Stomach (tissue), 9 donors: ENCODE data around the gene PRKCG. TPM values are rescaled to one million over a fixed set of nuclear protein-coding genes. Genes with fewer than 3 reads are reported as not detected.
A peak's percentile ranks its signal among the peaks of the same experiment; 100 is the strongest.

ENCODE experiments used
- DNase-seq, 2 donors: peaks; one replicate each; pipeline versions ENCODE4 v3.0.0 to v3.0.0-alpha.2; 2013 to 2019
- H3K27ac ChIP-seq, 5 donors: fragments of 200-600 bp in 4 of 5; sonication (generic) in 4 of 5; one replicate each; pipeline ENCODE4 v1.5.1; 2013 to 2019; ENCODE audit warnings: mild to moderate bottlenecking in 1 of 5, moderate library complexity in 1 of 5
- H3K27me3 ChIP-seq, 3 donors: fragments of 200-600 bp; sonication (generic); one replicate each; pipeline ENCODE4 v1.5.1; 2017 to 2019; ENCODE audit warnings: mixed run types in 1 of 3
- H3K36me3 ChIP-seq, 4 donors: fragments of 200-600 bp; sonication (generic); 1 replicate in 3 of 4; 2 replicates in 1 of 4; pipeline ENCODE4 v1.5.1; 2016 to 2019
- H3K4me1 ChIP-seq, 4 donors: fragments of 200-600 bp; sonication (generic); one replicate each; pipeline ENCODE4 v1.5.1; 2016 to 2019
- H3K4me3 ChIP-seq, 4 donors: fragments of 200-600 bp; sonication (generic) in 3 of 4; one replicate each; pipeline ENCODE4 v1.5.1; 2016 to 2019; ENCODE audit warnings: mild to moderate bottlenecking in 1 of 4
- H3K9me3 ChIP-seq, 4 donors: fragments of 200-600 bp; sonication (generic); one replicate each; pipeline ENCODE4 v1.5.1; 2016 to 2019
- EP300 ChIP-seq: sonication (generic); formaldehyde crosslinking; IDR thresholded peaks from one replicate; pipeline ENCODE4 v1.6.1; 2017; ENCODE audit warnings: antibody characterized with exemption
- POLR2A ChIP-seq, 4 donors: fragments of 450-650 bp; IDR thresholded peaks; one replicate each; pipeline ENCODE4 v1.6.1; 2016; ENCODE audit warnings: antibody characterized with exemption in 4 of 4, control low read depth in 2 of 4, mild to moderate bottlenecking in 1 of 4, moderate library complexity in 1 of 4
- POLR2AphosphoS5 ChIP-seq, 3 donors: sonication (generic); formaldehyde crosslinking; IDR thresholded peaks; one replicate each; pipeline ENCODE4 v1.6.1; 2016; ENCODE audit warnings: antibody characterized with exemption in 3 of 3
- WGBS, 5 donors: extraction: QIAGEN DNeasy Blood & Tissue Kit in 3 of 5; methylation state at CpG; one replicate each; pipeline versions ENCODE4 v1.1.5 to v1.1.7; 2013 to 2018; 5-methylcytosine and 5-hydroxymethylcytosine counted together
- intact Hi-C: fragments of 100-400 bp; cut with DNase I; formaldehyde crosslinking; loops from one replicate; pipeline ENCODE4 v1.15.1; 2023; ENCODE audit warnings: low total_unique reads
- polyA plus RNA-seq, 3 donors: library from polyadenylated mRNA; stranded (reverse); fragments of 200-250 nt; gene quantifications; one replicate each; pipeline ENCODE4 v1.2.3, GENCODE V29; 2013
- total RNA-seq, 5 donors: library from RNA; depleted of rRNA; stranded (reverse); fragments of >200 nt; gene quantifications; one replicate each; pipeline versions ENCODE4 v1.1.0 to v1.2.3, GENCODE V29; 2014 to 2016
- TF ChIP-seq, protein P1 (sequence below), 7 experiments: fragments of 450-650 bp in 4 of 7; fragments of 200-600 bp in 3 of 7; sonication (generic) in 3 of 7; IDR thresholded peaks; one replicate each; pipeline ENCODE4 v1.5.1; 2016 to 2019; ENCODE audit warnings: antibody characterized with exemption in 7 of 7, control low read depth in 2 of 7, mild to moderate bottlenecking in 1 of 7
- donor health status: healthy with polysubstance abuse.
- donor health status: Bipolar disorder and iron deficiency.
- donor health status: healthy.

PRKCG gene
- total and polyA plus RNA-seq, 8 donors = 0.25 to 0.30 TPM; not detected in 6

DNA sequence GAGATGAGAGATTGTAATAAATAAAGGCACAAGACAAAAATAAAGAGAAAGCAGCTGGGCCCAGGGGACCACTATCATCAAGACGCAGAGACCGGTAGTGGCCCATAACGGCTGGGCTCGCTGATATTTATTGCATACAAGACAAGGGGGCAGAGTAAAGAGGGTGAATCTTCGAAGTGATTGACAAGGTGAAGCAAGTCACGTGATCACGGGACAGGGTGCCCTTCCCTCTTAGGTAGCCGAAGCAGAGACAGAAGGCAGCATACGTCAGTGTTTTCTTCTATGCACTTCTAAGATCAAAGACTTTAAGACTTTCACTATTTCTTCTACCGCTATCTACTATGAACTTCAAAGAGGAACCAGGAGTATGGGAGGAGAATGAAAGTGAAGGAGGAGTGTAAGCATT, 4.6 kb upstream of the PRKCG start:
- Histone ChIP-seq H3K27me3 (peaks cover under 1 to 36% (median 12%) of the 10 kb centered on the region in 3 donors), H3K27ac (no peak overlapping the region), H3K9me3 (no peaks in the 10 kb centered on the region), H3K36me3 (peaks cover 22 to 46% (median 43%) of the 10 kb centered on the region in 4 donors), H3K4me3 (no peak overlapping the region), H3K4me1 (peaks cover 12 to 74% (median 59%) of the 10 kb centered on the region in 4 donors)
- WGBS, 5 donors = 58 to 74% (median 68%) methylated on average over 10 of the region's 10 CpGs
- intact Hi-C loops = no loop called here
- DNase-seq = peak in 1 of 2 donors; percentile 48
- TF ChIP-seq, protein P1, sequence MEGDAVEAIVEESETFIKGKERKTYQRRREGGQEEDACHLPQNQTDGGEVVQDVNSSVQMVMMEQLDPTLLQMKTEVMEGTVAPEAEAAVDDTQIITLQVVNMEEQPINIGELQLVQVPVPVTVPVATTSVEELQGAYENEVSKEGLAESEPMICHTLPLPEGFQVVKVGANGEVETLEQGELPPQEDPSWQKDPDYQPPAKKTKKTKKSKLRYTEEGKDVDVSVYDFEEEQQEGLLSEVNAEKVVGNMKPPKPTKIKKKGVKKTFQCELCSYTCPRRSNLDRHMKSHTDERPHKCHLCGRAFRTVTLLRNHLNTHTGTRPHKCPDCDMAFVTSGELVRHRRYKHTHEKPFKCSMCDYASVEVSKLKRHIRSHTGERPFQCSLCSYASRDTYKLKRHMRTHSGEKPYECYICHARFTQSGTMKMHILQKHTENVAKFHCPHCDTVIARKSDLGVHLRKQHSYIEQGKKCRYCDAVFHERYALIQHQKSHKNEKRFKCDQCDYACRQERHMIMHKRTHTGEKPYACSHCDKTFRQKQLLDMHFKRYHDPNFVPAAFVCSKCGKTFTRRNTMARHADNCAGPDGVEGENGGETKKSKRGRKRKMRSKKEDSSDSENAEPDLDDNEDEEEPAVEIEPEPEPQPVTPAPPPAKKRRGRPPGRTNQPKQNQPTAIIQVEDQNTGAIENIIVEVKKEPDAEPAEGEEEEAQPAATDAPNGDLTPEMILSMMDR (IDR thresholded peaks at IDR 0.05) = no peak
- no peak for TF ChIP-seq POLR2A (IDR thresholded peaks at IDR 0.05)
- no peak for TF ChIP-seq POLR2AphosphoS5 (IDR thresholded peaks at IDR 0.05)
- TF ChIP-seq EP300 = no peak

DNA sequence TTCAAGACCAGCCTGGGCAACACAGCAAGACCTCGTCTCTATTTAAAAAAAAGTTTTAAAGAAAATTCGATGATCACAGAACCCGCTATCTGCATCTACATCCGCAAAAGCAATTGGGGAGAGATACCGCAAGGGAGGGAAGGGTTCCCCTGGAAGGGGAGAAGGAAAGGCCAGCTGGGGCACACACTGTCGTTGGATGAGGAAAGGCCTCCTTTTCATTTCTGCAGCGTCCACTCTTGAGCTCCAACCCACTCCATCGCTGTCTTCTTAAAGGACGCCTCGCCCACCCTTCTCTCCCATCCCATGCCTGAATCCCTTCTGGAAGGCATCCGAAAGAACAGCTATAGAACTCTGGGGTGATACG, 3.2 kb upstream of the PRKCG start:
- no peak for DNase-seq
- intact Hi-C loops = no loop called here
- Histone ChIP-seq H3K4me1 (peaks cover 13 to 73% (median 57%) of the 10 kb centered on the region in 4 donors), H3K4me3 (peak overlapping the region; percentile 36 to 59 (median 48)), H3K27ac (peak overlapping the region in 1 of 5 donors; percentile 8), H3K27me3 (peaks cover 12 to 50% (median 26%) of the 10 kb centered on the region in 3 donors), H3K36me3 (peaks cover 18 to 32% (median 30%) of the 10 kb centered on the region in 4 donors), H3K9me3 (no peaks in the 10 kb centered on the region)
- WGBS, 5 donors = 30 to 45% (median 38%) methylated on average over 12 of the region's 12 CpGs
- TF ChIP-seq POLR2AphosphoS5 (IDR thresholded peaks at IDR 0.05) (no peak), POLR2A (IDR thresholded peaks at IDR 0.05) (no peak), EP300 (no peak)
- TF ChIP-seq, protein P1 (IDR thresholded peaks at IDR 0.05) = no peak

DNA sequence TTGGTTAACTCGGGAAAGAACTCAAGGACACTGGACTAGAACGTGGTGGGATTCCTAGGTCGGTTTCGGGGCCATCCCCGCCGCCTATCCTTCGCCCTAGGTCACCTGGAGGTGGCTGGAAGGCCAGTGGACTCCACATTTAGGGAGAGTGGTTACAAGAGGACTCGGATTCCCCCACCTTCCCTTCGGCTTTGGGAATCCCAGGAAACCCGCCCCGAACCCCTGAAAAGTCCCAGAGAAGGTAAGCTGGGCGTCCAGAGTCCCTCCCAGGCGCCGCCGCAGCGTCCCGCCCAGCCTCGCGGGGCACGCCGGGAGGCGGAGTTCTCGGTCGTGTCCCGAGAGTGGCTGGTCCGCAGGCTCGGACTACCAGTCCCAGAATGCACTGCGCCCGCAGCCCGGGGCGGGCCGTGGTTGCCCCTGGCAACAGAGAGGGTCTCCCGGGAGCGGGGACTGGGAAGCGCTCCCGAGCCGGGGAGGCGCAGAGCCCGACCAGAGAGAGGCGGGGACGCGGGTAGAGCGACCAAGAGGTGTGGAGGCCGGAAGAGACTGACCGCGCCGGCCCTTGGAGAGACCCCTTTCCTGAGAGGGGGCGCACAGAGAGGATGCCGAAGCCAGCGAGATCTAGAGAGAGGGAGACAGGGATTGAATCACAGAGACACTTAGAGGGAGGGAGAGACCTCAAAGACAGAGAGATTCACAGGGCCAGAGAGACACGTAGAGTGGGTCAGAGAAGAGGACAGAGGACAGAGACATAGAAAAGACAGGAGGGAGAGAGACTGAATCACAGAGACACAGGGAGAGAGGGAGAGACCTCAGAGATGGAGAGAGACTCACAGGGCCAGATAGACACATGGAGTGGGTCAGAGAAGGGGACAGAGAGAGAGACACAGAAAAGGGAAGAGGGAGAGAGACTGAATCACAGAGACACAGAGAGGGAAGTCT, 2.6 kb upstream of the PRKCG start:
- Histone ChIP-seq H3K9me3 (no peaks in the 10 kb centered on the region), H3K27me3 (peaks cover 18 to 57% (median 33%) of the 10 kb centered on the region in 3 donors), H3K36me3 (peaks cover 12 to 26% (median 23%) of the 10 kb centered on the region in 4 donors), H3K4me1 (peaks cover 13 to 69% (median 52%) of the 10 kb centered on the region in 4 donors), H3K27ac (peak overlapping the region in 1 of 5 donors; percentile 8), H3K4me3 (peak overlapping the region; percentile 36 to 59 (median 48))
- intact Hi-C loops = no loop called here
- 1 to 3% (median 1%) methylated on average over 19 to 51 of the region's 51 CpGs for WGBS, 5 donors
- peak in 2 of 3 donors; percentile 48 to 71 for TF ChIP-seq POLR2AphosphoS5 (IDR thresholded peaks at IDR 0.05)
- TF ChIP-seq, protein P1 (IDR thresholded peaks at IDR 0.05) = no peak
- peak; percentile 90 to 98 for DNase-seq

DNA sequence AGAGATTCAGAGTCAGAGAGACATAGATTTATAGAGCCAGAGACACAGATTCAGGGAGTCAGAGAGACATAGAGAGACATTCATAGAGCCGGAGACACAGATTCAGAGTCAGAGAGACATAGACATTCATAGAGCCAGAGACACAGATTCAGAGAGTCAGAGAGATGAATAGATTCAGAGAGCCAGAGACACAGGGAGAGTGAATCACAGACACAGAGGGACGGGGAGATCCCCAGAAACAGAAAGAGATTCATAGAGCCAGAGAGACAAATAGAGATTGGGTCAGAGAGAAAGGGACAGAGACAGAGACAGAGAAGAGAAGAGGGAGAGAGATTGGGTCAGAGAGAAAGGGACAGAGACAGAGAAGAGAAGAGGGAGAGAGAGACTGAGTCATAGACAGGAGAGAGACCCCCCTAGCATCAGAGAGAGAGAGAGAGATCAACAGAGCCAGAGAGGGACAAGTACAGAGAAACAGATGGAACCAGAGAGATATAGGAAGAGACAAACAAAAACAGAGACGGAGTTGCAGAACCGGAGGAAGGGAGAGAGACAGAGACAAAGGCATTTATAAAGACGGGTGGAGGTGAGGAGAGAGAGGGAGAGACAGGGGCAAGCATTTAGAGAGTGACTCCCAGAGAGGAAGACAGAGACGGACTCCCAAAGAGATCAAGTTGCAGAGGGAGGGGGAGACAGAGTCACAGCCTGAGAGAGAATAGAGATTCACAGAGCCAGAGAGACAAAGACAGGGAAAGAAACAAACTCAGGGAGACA, 1.1 kb upstream of the PRKCG start:
- Histone ChIP-seq H3K4me1 (peaks cover 13 to 54% (median 42%) of the 10 kb centered on the region in 4 donors), H3K4me3 (no peak overlapping the region), H3K9me3 (no peaks in the 10 kb centered on the region), H3K27me3 (peaks cover 18 to 72% (median 34%) of the 10 kb centered on the region in 3 donors), H3K36me3 (peaks cover 0 to 11% (median 8%) of the 10 kb centered on the region in 4 donors), H3K27ac (no peak overlapping the region)
- intact Hi-C loops = no loop called here
- DNase-seq = peak in 1 of 2 donors; percentile 12
- TF ChIP-seq EP300 = no peak
- no peak for TF ChIP-seq POLR2AphosphoS5 (IDR thresholded peaks at IDR 0.05)
- no peak for TF ChIP-seq POLR2A (IDR thresholded peaks at IDR 0.05)
- TF ChIP-seq, protein P1 (IDR thresholded peaks at IDR 0.05) = no peak
- 23 to 37% (median 30%) methylated on average over 5 to 6 of the region's 6 CpGs for WGBS, 5 donors
